Activated CD8-positive, alpha-beta memory T cell treated with anti-CD3 and anti-CD28 coated beads for 24 hours (primary cell): ENCODE measurements around the gene KPNA6.
A peak's percentile ranks its signal among the peaks of the same experiment; 100 is the strongest.
"Not testable (repeated sequence)": the region's sequence is repeated elsewhere in the genome, so short reads cannot be mapped to it uniquely, and the experiment has no call there.

Experiments
- DNase-seq: peaks from one replicate; pipeline ENCODE4 v3.0.0-alpha.2; 2020

KPNA6 gene

GRCh38 chr1:32107742-32108661 lies at the start of gene KPNA6:
KPNA6 (plus strand) TSS chr1:32108056; CDS start chr1:32108131, 75 bp downstream.
- DNase-seq = peak; percentile 93

- DNase-seq = no peak
Measured at GRCh38 chr1:32060914-32061313, 46.9 kb upstream of the KPNA6 start.

GRCh38 chr1:32062867-32063230 lies 45.0 kb upstream of the KPNA6 start:
- no peak for DNase-seq

GRCh38 chr1:32063261-32063681 lies 44.6 kb upstream of the KPNA6 start:
- no peak for DNase-seq

GRCh38 chr1:32065613-32066488 lies 42.0 kb upstream of the KPNA6 start:
- DNase-seq = not testable (repeated sequence)

- DNase-seq = no peak
Measured at GRCh38 chr1:32066489-32066873, 41.4 kb upstream of the KPNA6 start.

GRCh38 chr1:32068957-32069588 lies 38.8 kb upstream of the KPNA6 start:
- no peak for DNase-seq

- DNase-seq = no peak
Measured at GRCh38 chr1:32071758-32072621, 35.9 kb upstream of the KPNA6 start.

GRCh38 chr1:32072622-32073298 lies 35.1 kb upstream of the KPNA6 start, which contains the start of gene TMEM39B:
TMEM39B (plus strand) TSS chr1:32072939; CDS start chr1:32073048, 109 bp downstream.
- peak; percentile 96 for DNase-seq

- DNase-seq = no peak
Measured at GRCh38 chr1:32073299-32074229, 34.3 kb upstream of the KPNA6 start.

GRCh38 chr1:32074841-32075240 lies 33.0 kb upstream of the KPNA6 start:
- DNase-seq = no peak

GRCh38 chr1:32077451-32077850 lies 30.4 kb upstream of the KPNA6 start:
- DNase-seq = no peak

- no peak for DNase-seq
Measured at GRCh38 chr1:32082022-32082421, 25.8 kb upstream of the KPNA6 start.

GRCh38 chr1:32086381-32086780 lies 21.5 kb upstream of the KPNA6 start:
- not testable (repeated sequence) for DNase-seq

- DNase-seq = no peak
Measured at GRCh38 chr1:32091176-32091575, 16.7 kb upstream of the KPNA6 start.

GRCh38 chr1:32091591-32091990 lies 16.3 kb upstream of the KPNA6 start:
- no peak for DNase-seq

GRCh38 chr1:32094746-32095521 lies 12.9 kb upstream of the KPNA6 start:
- DNase-seq = no peak

GRCh38 chr1:32099426-32099825 lies 8.4 kb upstream of the KPNA6 start:
- no peak for DNase-seq

GRCh38 chr1:32100359-32100758 lies 7.5 kb upstream of the KPNA6 start:
- no peak for DNase-seq
